ENCODE data around the gene PAGR1. TPM values are rescaled to one million over a fixed set of nuclear protein-coding genes. Genes with fewer than 3 reads are reported as not detected.

The PAGR1 gene
- total RNA-seq, 4 donors from 2014 or later: 13.5 to 23.6 (median 19.2) TPM

- TF ChIP-seq, protein P1, sequence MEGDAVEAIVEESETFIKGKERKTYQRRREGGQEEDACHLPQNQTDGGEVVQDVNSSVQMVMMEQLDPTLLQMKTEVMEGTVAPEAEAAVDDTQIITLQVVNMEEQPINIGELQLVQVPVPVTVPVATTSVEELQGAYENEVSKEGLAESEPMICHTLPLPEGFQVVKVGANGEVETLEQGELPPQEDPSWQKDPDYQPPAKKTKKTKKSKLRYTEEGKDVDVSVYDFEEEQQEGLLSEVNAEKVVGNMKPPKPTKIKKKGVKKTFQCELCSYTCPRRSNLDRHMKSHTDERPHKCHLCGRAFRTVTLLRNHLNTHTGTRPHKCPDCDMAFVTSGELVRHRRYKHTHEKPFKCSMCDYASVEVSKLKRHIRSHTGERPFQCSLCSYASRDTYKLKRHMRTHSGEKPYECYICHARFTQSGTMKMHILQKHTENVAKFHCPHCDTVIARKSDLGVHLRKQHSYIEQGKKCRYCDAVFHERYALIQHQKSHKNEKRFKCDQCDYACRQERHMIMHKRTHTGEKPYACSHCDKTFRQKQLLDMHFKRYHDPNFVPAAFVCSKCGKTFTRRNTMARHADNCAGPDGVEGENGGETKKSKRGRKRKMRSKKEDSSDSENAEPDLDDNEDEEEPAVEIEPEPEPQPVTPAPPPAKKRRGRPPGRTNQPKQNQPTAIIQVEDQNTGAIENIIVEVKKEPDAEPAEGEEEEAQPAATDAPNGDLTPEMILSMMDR (IDR thresholded peaks at IDR 0.05; ENCODE audit: low read depth): no peak
These were observed 1.4 kb upstream of the PAGR1 start for GRCh38 chr16:29814592-29814991.

DNA sequence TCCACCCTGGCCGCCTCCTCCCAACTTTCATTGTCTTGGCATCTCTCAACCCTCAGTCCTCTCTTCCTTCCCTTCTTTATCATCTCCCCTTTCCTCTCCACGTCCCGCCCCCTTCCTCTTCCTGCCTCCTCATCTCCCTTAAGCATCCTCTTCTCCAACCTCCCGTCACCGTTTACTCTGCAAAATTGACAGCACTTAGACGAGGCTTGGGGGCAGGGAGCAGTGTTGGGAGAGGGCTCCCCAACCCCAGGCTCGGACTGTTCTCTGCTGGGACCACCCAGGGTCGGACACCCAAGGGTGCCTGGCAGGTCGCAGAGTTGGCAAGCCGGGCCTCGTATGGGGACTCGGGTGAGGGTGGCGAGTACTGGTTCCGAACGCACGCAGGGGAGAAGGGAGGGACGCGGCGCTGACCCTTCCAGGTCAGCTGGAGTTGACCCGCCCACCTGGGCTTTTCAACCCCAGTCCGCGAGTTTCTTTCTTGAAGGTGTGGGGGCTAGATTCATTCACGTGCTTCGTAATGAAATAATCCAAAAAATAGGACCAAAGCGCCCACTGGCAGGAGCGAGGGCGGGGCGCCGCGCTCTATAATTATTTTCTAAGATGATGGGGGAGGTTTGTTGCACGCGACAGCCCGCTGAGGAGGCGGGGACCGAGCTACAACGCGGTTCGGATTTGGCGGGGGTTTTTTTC, 775 bp upstream of the PAGR1 start:
- TF ChIP-seq, protein P1 (IDR thresholded peaks at IDR 0.05; ENCODE audit: low read depth): no peak

DNA sequence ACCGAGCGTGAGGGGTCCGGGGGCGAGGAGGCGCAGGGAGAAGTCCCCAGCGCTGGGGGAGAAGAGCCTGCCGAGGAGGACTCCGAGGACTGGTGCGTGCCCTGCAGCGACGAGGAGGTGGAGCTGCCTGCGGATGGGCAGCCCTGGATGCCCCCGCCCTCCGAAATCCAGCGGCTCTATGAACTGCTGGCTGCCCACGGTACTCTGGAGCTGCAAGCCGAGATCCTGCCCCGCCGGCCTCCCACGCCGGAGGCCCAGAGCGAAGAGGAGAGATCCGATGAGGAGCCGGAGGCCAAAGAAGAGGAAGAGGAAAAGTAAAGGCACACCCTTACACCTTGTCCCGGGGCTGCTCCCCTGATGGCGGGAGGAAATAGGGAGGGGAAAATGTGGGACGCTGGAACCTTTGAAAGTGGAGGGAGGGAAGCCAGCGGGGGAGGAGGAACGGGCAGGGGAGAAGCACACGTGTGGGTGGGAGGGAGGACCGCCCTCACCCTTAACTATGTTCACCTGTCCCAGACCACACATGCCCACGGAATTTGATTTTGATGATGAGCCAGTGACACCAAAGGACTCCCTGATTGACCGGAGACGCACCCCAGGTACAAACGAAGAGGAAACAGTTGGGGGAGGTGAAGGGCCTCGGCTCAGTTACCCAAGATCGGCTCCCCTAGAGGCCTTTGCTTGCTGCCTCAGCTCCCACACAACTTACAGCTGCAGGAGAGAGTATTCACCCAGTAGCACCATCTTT, 916 bp downstream of the PAGR1 start:
- TF ChIP-seq, protein P1 (IDR thresholded peaks at IDR 0.05; ENCODE audit: low read depth): no peak

GRCh38 chr16:29818082-29818481, 2.1 kb downstream of the PAGR1 start:
- TF ChIP-seq, protein P1 (IDR thresholded peaks at IDR 0.05; ENCODE audit: low read depth): no peak

- TF ChIP-seq, protein P1 (IDR thresholded peaks at IDR 0.05; ENCODE audit: low read depth): no peak
These were observed 3.6 kb downstream of the PAGR1 start for GRCh38 chr16:29819506-29819905.

GRCh38 chr16:29820271-29820701, 4.3 kb downstream of the PAGR1 start, which contains the start of gene MVP:
MVP (plus strand) TSS chr16:29820462; CDS start chr16:29830550, 10,088 bp downstream.
- TF ChIP-seq, protein P1 (IDR thresholded peaks at IDR 0.05; ENCODE audit: low read depth): no peak

Data from subcutaneous adipose tissue (tissue), 4 donors.